HEK293T (cell line): ENCODE data around the gene CHIT1.

ENCODE experiments used
- CTCF ChIA-PET: fragments of 350-600 bp; formaldehyde crosslinking; extraction: SDS; loops from one replicate; lab custom pipeline; 2021; ENCODE audit warnings: antibody characterized with exemption, inconsistent platforms; lab: Yijun Ruan, JAX
- POLR2A ChIA-PET: fragments of 350-600 bp; formaldehyde crosslinking; extraction: SDS; loops from one replicate; lab custom pipeline; 2020; ENCODE audit warnings: antibody characterized with exemption, inconsistent platforms; lab: Yijun Ruan, JAX
- DNase-seq: peaks from one replicate; pipeline ENCODE4 v3.0.0; 2012; ENCODE audit warnings: mixed read lengths; ENCODE audit errors: extremely low spot score
- ARNT ChIP-seq: fragments of 450-650 bp; IDR thresholded peaks from 2 replicates; pipeline ENCODE4 v1.6.1; 2017; ENCODE audit warnings: mild to moderate bottlenecking
- BHLHE40 ChIP-seq: fragments of 450-650 bp; IDR thresholded peaks from 2 replicates; pipeline ENCODE4 v1.6.1; 2016; ENCODE audit warnings: mild to moderate bottlenecking, moderate library complexity, borderline replicate concordance
- CTBP1 ChIP-seq: fragments of 450-650 bp; IDR thresholded peaks from 2 replicates; pipeline ENCODE4 v1.6.1; 2016; ENCODE audit warnings: borderline replicate concordance
- ELF4 ChIP-seq: fragments of 450-650 bp; IDR thresholded peaks from 2 replicates; pipeline ENCODE4 v1.6.1; 2017; ENCODE audit warnings: antibody characterized with exemption
- FOXA1 ChIP-seq: fragments of 450-650 bp; IDR thresholded peaks from 2 replicates; pipeline ENCODE4 v1.6.1; 2016; ENCODE audit warnings: mild to moderate bottlenecking
- FOXK2 ChIP-seq: fragments of 450-650 bp; IDR thresholded peaks from 2 replicates; pipeline ENCODE4 v1.6.1; 2016; ENCODE audit warnings: mild to moderate bottlenecking
- FOXM1 ChIP-seq: fragments of 450-650 bp; IDR thresholded peaks from 2 replicates; pipeline ENCODE4 v1.6.1; 2017; ENCODE audit warnings: mild to moderate bottlenecking, borderline replicate concordance
- HDGF ChIP-seq: fragments of 450-650 bp; IDR thresholded peaks from 2 replicates; pipeline ENCODE4 v1.6.1; 2017; ENCODE audit warnings: antibody characterized with exemption, borderline replicate concordance
- L3MBTL2 ChIP-seq: fragments of 450-650 bp; conservative IDR thresholded peaks from 2 replicates; pipeline ENCODE4 v1.6.1; 2016; ENCODE audit warnings: mild to moderate bottlenecking
- LEF1 ChIP-seq: fragments of 450-650 bp; IDR thresholded peaks from 2 replicates; pipeline ENCODE4 v1.6.1; 2017; ENCODE audit warnings: mild to moderate bottlenecking, borderline replicate concordance
- NFRKB ChIP-seq: fragments of 450-650 bp; IDR thresholded peaks from 2 replicates; pipeline ENCODE4 v1.6.1; 2016; ENCODE audit warnings: mild to moderate bottlenecking, moderate library complexity
- PKNOX1 ChIP-seq: fragments of 450-650 bp; IDR thresholded peaks from 2 replicates; pipeline ENCODE4 v1.6.1; 2016
- SP1 ChIP-seq: fragments of 450-650 bp; IDR thresholded peaks from 2 replicates; pipeline ENCODE4 v1.6.1; 2017
- SUZ12 ChIP-seq: fragments of 450-650 bp; IDR thresholded peaks from 2 replicates; pipeline ENCODE4 v1.6.1; 2016; ENCODE audit warnings: mild to moderate bottlenecking
- TARDBP ChIP-seq: fragments of 450-650 bp; IDR thresholded peaks from 2 replicates; pipeline ENCODE4 v1.6.1; 2016
- ZNF384 ChIP-seq: fragments of 450-650 bp; IDR thresholded peaks from 2 replicates; pipeline ENCODE4 v1.6.1; 2016

The CHIT1 gene

GRCh38 chr1:203187304-203187685 lies 42.2 kb downstream of the CHIT1 start:
- no peak for TF ChIP-seq FOXK2
- TF ChIP-seq TARDBP, result no peak
- no peak for TF ChIP-seq FOXM1
- TF ChIP-seq BHLHE40, result no peak
- no peak for TF ChIP-seq SUZ12
- TF ChIP-seq NFRKB, result no peak
- no peak for TF ChIP-seq CTBP1
- TF ChIP-seq FOXA1, result no peak
- TF ChIP-seq SP1, result no peak
- TF ChIP-seq ELF4, result no peak
- no peak for TF ChIP-seq L3MBTL2
- no peak for TF ChIP-seq ARNT
- TF ChIP-seq PKNOX1, result no peak
- TF ChIP-seq ZNF384, result no peak
- no peak for TF ChIP-seq HDGF
- TF ChIP-seq LEF1, result no peak
- POLR2A ChIA-PET, result no interaction called here
- CTCF ChIA-PET, result interaction anchor here (0.9 kb wide), 1 partner anchor 40 kb away, joined by 3 read pairs; no protein-coding TSS in a partner anchor
- no peak for DNase-seq

GRCh38 chr1:203186446-203187303 lies 42.8 kb downstream of the CHIT1 start, which contains the start of gene CHI3L1:
TSS of gene CHI3L1 (minus strand) at chr1:203186704. CDS start at chr1:203186623, 81 bp downstream.
- no peak for DNase-seq
- ChIA-PET POLR2A (no interaction called here), CTCF (interaction anchor here (1.8 kb wide), 1 partner anchor 81 kb away, joined by 5 read pairs; no protein-coding TSS in a partner anchor)
- TF ChIP-seq FOXA1, result no peak

GRCh38 chr1:203186091-203186445 lies 43.4 kb downstream of the CHIT1 start:
- no peak for DNase-seq
- TF ChIP-seq L3MBTL2 (no peak), ARNT (no peak), ZNF384 (no peak), FOXA1 (no peak), BHLHE40 (no peak), TARDBP (no peak), PKNOX1 (no peak), LEF1 (no peak), SUZ12 (no peak), CTBP1 (no peak), HDGF (no peak)
- CTCF ChIA-PET, result interaction anchor here (1.8 kb wide), 1 partner anchor 81 kb away, joined by 5 read pairs; no protein-coding TSS in a partner anchor
- POLR2A ChIA-PET, result no interaction called here

GRCh38 chr1:203185585-203185984 lies 43.9 kb downstream of the CHIT1 start:
- POLR2A ChIA-PET, result no interaction called here
- CTCF ChIA-PET, result interaction anchor here (1.8 kb wide), 1 partner anchor 82 kb away, joined by 5 read pairs; no protein-coding TSS in a partner anchor
- TF ChIP-seq FOXM1, result no peak
- DNase-seq, result no peak

GRCh38 chr1:203185061-203185461 lies 44.4 kb downstream of the CHIT1 start:
- ChIA-PET POLR2A (no interaction called here), CTCF (no interaction called here)
- TF ChIP-seq NFRKB (no peak), LEF1 (no peak), BHLHE40 (no peak), FOXA1 (no peak), HDGF (no peak), FOXM1 (no peak), L3MBTL2 (no peak), FOXK2 (no peak), TARDBP (no peak), SUZ12 (no peak), PKNOX1 (no peak)
- no peak for DNase-seq

GRCh38 chr1:203184467-203184866 lies 45.0 kb downstream of the CHIT1 start:
- TF ChIP-seq ELF4 (no peak), L3MBTL2 (no peak)
- DNase-seq, result no peak
- CTCF ChIA-PET, result no interaction called here
- POLR2A ChIA-PET, result no interaction called here

- ChIA-PET POLR2A (no interaction called here), CTCF (no interaction called here)
- DNase-seq, result no peak
- TF ChIP-seq SUZ12 (no peak), ARNT (no peak), FOXM1 (no peak), ZNF384 (no peak), FOXA1 (no peak), ELF4 (no peak), HDGF (no peak)
Observed at GRCh38 chr1:203183828-203184227, 45.6 kb downstream of the CHIT1 start.
